T-helper 1 cell treated with Interleukin-12 subunit alpha and Interleukin-12 subunit beta and Interleukin-4 antibody, amounts not matched to agents 30 ng/mL and 1 ng/mL, for 36 hours (primary cell): ENCODE measurements around the gene OR4M1. TPM values are rescaled to one million over a fixed set of nuclear protein-coding genes. Genes with fewer than 3 reads are reported as not detected.
"Not testable (repeated sequence)": the region's sequence is repeated elsewhere in the genome, so short reads cannot be mapped to it uniquely, and the experiment has no call there.

ENCODE experiments used
- intact Hi-C: fragments of 100-400 bp; cut with micrococcal nuclease; formaldehyde crosslinking; loops from one replicate; pipeline ENCODE4 v1.15.1; 2024
- total RNA-seq: library from RNA; stranded (reverse); gene quantifications from 2 replicates; pipeline ENCODE4 v1.2.3, GENCODE V29; 2022

OR4M1 gene
- total RNA-seq = not detected in 2 replicates

DNA sequence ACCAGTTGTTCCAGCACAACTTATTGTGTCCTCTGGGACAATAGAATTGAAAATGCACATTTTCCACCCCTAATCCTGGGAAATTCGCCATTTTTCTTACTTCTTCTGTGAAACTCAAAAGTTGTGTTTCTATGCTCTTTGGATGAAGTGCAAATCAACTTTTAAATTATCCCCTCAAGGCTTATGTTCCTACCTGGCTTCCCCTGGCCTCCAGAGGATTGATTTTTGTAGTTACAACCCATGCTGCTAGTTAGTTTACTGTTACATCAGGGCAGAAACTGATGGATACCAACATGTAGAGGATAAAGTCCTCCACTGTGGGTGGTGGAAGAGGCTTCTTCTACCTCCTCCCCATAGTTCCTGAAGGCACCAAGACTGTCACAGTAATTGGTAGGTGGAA, at the start of gene OR4M1:
OR4M1 (plus strand) TSS at position 301 of the 400 bp plus-strand sequence. CDS start 6,819 bp downstream, outside the sequence.
- intact Hi-C loops = not testable (repeated sequence)

DNA sequence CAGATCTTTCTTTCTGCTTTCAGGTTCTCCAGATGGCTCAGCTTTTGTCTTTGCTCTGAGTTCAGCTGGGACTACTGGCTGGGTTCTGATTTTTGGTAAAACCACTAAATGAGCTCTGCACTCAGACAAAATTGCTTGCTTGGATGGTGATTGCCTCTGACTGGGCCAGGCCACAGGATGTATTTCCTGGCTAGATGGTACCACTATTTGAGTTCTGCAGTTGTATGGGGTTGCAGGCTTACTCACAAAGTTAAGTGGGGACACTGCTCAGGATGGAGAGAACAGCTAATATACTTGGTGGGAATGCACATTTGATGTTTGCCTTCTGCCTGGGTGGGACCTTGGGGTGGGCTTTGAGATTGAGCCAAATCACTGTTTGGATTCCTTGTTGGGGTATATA, 43.9 kb upstream of the OR4M1 start:
- intact Hi-C loops = no loop called here

GRCh38 chr14:19729763-19730162, 43.5 kb upstream of the OR4M1 start:
- intact Hi-C loops = no loop called here

- intact Hi-C loops = not testable (repeated sequence)
These were observed 39.4 kb upstream of the OR4M1 start for GRCh38 chr14:19733893-19734292.

DNA sequence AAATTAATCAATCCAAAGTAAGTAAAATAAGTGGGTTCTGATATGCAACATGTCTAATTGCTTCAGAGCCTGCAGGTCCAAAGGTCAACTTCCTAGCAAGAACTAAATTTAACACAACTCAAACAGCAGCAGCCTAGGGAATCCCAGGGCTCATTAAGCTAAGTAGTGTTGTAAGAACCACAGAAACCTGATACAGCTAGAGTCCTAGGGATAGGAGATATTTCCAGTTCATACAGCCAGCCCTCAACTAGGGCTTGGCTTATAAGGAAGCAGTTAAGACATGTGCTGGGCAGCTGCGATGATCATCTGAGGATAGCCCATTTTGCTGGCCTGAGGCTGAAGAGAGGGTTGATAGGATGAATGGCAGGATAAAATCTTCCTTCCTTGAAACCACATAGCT, 30.0 kb upstream of the OR4M1 start, which contains the start of gene OR4Q3:
OR4Q3 (plus strand) TSS at position 316 of the 400 bp plus-strand sequence.
- intact Hi-C loops = no loop called here

DNA sequence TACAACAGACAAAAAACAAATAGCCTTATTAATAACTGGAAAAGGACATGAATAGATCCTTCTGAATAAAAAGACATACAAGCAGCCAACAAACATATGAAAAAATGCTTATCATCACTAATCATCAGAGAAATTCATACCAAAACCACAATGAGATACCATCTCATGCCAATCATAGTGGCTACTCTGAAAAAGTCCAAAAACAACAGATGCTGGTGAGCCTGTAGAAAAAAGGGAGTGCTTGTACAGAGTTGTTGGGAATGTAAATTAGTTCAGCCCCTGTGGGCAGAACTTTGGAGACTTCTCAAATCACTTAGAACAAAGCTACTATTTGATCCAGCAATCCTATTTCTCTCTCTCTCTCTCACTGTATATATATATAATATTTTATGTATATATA, 21.0 kb upstream of the OR4M1 start:
- intact Hi-C loops = not testable (repeated sequence)

GRCh38 chr14:19754172-19754571, 19.1 kb upstream of the OR4M1 start:
- intact Hi-C loops = no loop called here

GRCh38 chr14:19771491-19771890, 1.8 kb upstream of the OR4M1 start:
- intact Hi-C loops = not testable (repeated sequence)

DNA sequence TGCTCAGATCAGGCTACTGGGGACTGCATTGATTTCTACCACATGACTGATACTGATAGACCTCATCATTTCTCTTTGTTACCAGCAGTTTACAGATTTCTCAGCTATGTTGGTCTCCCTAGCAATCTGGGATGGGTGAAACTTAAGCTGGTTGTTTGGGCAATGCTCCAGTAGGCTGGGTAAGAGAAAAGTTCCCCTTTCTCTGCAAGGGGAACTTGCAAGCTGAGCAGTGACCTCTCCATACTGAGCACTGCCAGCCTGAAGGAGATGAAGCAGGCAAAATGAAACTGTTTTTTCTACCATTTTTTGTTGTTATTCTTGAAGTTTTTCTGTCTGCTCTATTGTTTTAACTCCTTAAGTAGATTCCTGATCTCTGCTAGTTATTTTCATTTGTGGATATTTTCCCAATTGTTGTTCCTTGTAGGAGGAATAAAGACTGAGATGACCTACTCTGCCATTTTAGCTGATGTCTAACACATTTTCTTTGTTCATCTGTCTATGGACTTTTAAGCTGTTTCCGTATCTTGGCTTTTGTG, 1.3 kb upstream of the OR4M1 start:
- intact Hi-C loops = no loop called here

DNA sequence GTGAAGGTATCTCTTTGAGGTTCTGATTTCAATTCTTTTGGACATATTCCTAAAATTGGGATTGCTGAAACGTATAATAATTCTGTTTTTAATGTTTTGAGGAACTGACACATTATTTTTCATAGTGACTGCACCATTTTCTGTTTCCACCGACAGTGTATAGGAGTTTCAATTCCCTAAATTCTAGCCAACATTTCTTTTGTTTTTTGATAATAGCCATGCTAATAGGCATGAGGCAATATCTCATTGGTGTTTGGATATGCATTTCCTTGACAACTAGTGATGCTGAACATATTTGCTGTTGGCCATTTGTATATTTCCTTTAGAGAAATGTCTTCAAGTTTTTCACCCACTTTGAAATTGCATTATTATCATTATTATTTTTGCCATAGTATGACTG, 850 bp upstream of the OR4M1 start:
- intact Hi-C loops = not testable (repeated sequence)

DNA sequence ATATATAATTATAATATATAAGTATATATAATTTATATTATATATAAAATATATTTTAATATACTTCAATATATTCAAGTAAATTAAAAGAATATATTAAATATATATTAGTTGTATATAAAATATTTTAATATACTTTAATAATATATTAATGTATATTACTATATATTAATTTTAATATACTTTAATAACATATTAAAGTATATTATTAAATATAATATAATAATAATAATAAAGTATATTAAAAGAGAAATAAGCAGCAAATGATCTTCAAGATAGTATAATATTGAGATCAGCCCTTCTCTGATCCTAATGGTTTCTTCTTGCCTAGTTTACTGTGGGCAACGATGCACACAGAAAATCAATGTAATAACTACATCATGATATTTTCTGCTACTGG, 2.3 kb downstream of the OR4M1 start:
- intact Hi-C loops = no loop called here

DNA sequence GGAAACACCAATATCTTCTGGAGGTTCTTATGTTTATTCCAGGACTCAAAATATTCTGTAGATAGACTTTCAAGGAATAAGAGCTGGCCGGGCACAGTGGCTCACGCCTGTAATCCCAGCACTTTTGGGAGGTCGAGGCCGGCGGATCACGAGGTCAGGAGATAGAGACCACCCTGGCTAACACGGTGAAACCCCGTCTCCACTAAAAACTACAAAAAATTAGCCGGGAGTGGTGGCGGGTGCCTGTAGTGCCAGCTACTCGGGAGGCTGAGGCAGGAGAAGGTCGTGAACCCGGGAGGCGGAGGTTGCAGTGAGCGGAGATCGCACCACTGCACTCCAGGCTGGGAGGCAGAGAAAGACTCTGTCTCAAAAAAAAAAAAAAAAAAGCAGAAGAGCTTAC, 12.5 kb downstream of the OR4M1 start:
- intact Hi-C loops = not testable (repeated sequence)

DNA sequence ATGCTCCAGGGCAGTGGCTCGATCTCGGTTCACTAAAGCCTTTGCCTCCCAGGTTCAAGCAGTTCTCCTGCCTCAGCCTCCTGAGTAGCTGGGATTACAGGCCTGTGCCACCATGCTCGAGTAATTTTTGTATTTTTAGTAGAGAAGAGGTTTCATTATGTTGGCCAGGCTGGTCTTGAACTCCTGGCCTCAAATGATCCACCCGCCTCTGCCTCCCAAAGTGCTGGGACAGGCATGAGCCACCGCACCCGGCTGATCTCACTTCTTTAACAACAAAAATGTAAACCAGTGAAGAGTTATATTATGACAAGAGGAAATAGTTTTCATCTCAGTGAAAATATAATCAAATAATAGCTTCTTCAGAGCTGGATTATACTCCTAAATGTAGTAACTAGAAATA, 14.0 kb downstream of the OR4M1 start:
- intact Hi-C loops = not testable (repeated sequence)

DNA sequence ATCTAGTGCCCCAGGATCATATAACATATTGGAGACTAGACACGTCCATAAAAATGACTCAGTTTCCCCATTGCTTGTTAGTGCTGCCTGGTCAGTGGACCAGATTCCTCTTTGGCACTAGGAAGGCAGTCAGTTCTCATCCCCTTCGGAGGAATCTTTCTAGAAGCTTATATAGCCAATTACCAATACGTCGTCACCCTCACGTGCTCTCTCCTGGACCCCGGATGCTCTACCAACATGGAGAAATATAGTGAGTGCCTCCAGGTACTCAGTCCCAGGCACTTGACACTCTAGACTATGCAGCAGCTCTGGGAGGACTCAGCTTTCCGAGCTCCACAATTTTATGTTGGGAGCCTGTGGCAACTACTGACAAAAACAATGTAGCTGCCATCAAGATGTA, 14.8 kb downstream of the OR4M1 start:
- intact Hi-C loops = not testable (repeated sequence)

DNA sequence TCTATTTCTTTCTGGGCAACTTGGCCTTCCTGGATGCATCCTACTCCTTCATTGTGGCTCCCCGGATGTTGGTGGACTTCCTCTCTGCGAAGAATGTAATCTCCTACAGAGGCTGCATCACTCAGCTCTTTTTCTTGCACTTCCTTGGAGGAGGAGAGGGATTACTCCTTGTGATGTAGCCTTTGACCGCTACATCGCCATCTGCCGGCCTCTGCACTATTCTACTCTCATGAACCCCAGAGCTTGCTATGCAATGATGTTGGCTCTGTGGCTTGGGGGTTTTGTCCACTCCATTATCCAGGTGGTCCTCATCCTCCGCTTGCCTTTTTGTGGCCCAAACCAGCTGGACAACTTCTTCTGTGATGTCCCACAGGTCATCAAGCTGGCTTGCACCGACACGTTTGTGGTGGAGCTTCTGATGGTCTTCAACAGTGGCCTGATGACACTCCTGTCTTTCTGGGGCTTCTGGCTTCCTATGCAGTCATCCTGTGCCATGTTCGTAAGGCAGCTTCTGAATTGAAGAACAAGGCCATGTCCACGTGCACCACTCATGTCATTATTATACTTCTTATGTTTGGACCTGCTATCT, 23.3 kb downstream of the OR4M1 start:
- intact Hi-C loops = not testable (repeated sequence)

GRCh38 chr14:19799880-19800279, 26.6 kb downstream of the OR4M1 start:
- intact Hi-C loops = no loop called here

- intact Hi-C loops = no loop called here
These were observed 27.2 kb downstream of the OR4M1 start for GRCh38 chr14:19800282-19801117.

DNA sequence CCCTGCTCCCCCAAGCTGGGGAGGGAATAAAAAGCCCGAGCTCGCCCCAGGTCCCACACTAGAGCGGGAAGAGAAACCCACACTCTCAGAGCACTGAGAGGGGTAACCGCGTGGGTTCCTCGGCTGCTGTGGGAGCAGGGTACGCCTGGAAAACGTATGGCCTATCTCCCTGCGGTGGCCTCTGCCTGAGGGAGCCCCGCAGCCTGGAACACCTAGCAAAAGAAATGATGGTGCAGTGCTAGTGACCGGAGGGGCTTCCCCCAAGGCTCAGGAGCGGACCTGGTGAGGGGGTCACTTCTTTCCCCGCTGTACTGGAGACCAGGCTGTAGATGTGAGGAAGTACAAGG, 27.8 kb downstream of the OR4M1 start:
- intact Hi-C loops = no loop called here

DNA sequence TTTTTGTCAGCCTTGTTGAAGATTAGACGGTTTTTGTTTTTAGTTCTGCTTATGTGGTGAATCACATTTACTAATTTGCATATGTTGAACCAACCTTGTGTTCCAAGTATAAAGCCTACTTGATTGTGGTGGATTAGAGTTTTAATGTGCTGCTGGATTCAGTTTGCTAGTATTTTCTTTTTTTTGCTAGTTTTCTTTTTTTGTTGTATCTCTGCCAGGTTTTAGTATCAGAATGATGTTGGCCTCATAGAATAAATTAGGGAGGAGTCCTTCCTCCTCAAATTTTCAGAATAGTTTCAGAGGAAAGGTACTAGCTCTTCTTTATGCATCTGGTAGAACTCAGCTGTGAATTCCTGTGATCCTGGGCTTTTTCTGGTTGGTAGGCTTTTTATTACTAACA, 30.2 kb downstream of the OR4M1 start, which contains the start of gene OR4N2:
OR4N2 (plus strand) TSS at position 301 of the 400 bp plus-strand sequence. CDS start 23,679 bp downstream, outside the sequence.
- intact Hi-C loops = not testable (repeated sequence)

- intact Hi-C loops = not testable (repeated sequence)
These were observed 40.0 kb downstream of the OR4M1 start for GRCh38 chr14:19813171-19813920.

- intact Hi-C loops = not testable (repeated sequence)
These were observed 46.6 kb downstream of the OR4M1 start for GRCh38 chr14:19819879-19820278.

GRCh38 chr14:19821016-19821415, 47.7 kb downstream of the OR4M1 start:
- intact Hi-C loops = not testable (repeated sequence)
